Testis (tissue), 3 donors: ENCODE data around the gene CRHR2. TPM values are rescaled to one million over a fixed set of nuclear protein-coding genes. Genes with fewer than 3 reads are reported as not detected.

ENCODE experiments used
- DNase-seq: peaks from one replicate; pipeline ENCODE4 v3.0.0-alpha.2; 2019
- H3K27ac ChIP-seq, 2 donors: fragments of 200-600 bp; sonication (generic); one replicate each; pipeline ENCODE4 v1.5.1; 2019
- H3K27me3 ChIP-seq: fragments of 200-600 bp; sonication (generic); one replicate; pipeline ENCODE4 v1.5.1; 2019
- H3K36me3 ChIP-seq: fragments of 200-600 bp; sonication (generic); one replicate; pipeline ENCODE4 v1.5.1; 2017; ENCODE audit warnings: low read depth; ENCODE audit errors: missing control alignments
- H3K4me1 ChIP-seq: fragments of 200-600 bp; sonication (generic); one replicate; pipeline ENCODE4 v1.5.1; 2019
- H3K4me3 ChIP-seq, 2 donors: fragments of 200-600 bp; sonication (generic); one replicate each; pipeline ENCODE4 v1.5.1; 2017 to 2019
- H3K9me3 ChIP-seq: fragments of 200-600 bp; sonication (generic); one replicate; pipeline ENCODE4 v1.5.1; 2017
- CTCF ChIP-seq, 3 experiments: fragments of 450-650 bp in 2 of 3; fragments of 200-600 bp in 1 of 3; sonication (generic) in 1 of 3; IDR thresholded peaks; one replicate each; pipeline ENCODE4 v1.5.1; 2016 to 2019; ENCODE audit warnings: antibody characterized with exemption in 3 of 3, mild to moderate bottlenecking in 2 of 3, moderate library complexity in 1 of 3
- POLR2A ChIP-seq: fragments of 450-650 bp; IDR thresholded peaks from one replicate; pipeline ENCODE4 v1.6.1; 2017; ENCODE audit warnings: antibody characterized with exemption, mild to moderate bottlenecking, moderate library complexity
- WGBS, 2 donors: methylation state at CpG; one replicate each; pipeline ENCODE4 v1.1.5; 2018; 5-methylcytosine and 5-hydroxymethylcytosine counted together
- intact Hi-C: fragments of 100-400 bp; cut with DNase I; formaldehyde crosslinking; loops from one replicate; pipeline ENCODE4 v1.15.1; 2023; ENCODE audit warnings: low total_unique reads
- polyA plus RNA-seq: library from polyadenylated mRNA; stranded (reverse); fragments of 350-450 nt; fragmentation: Illumina TruSeq; extraction: RNeasy Lipid Tissue Mini Kit (QIAGEN cat#74804); gene quantifications from one replicate; pipeline ENCODE4 v1.2.3, GENCODE V29; 2014; ENCODE audit warnings: low read depth, low replicate concordance; ENCODE audit not compliant: insufficient read depth
- total RNA-seq, 2 donors: library from RNA; depleted of rRNA; stranded (reverse); fragments of >200 nt; gene quantifications; one replicate each; pipeline ENCODE4 v1.2.3, GENCODE V29; 2016

CRHR2 gene
- total and polyA plus RNA-seq, 3 donors from 2014 or later: 0.50 to 1.3 (median 1.2) TPM

- Histone ChIP-seq H3K4me3 (no peak overlapping the region), H3K36me3 (no peaks in the 10 kb centered on the region), H3K4me1 (no peaks in the 10 kb centered on the region), H3K27ac (no peak overlapping the region), H3K9me3 (no peaks in the 10 kb centered on the region), H3K27me3 (no peaks in the 10 kb centered on the region)
- intact Hi-C loops: no loop called here
- no peak for DNase-seq
- 100% methylated on average over 2 of the region's 2 CpGs for WGBS, 2 donors
- no peak for TF ChIP-seq POLR2A
- no peak for TF ChIP-seq CTCF (IDR thresholded peaks at IDR 0.05)
These were observed 25.1 kb downstream of the CRHR2 start for GRCh38 chr7:30657131-30657530.

GRCh38 chr7:30656006-30656957, 26.0 kb downstream of the CRHR2 start:
- H3K4me3 ChIP-seq: no peak overlapping the region
- no peaks in the 10 kb centered on the region for H3K36me3 ChIP-seq
- intact Hi-C loops: no loop called here
- 80 to 84% methylated on average over 12 to 21 of the region's 21 CpGs for WGBS, 2 donors
- no peaks in the 10 kb centered on the region for H3K9me3 ChIP-seq
- DNase-seq: no peak
- TF ChIP-seq POLR2A (no peak), CTCF (IDR thresholded peaks at IDR 0.05) (no peak)
- no peaks in the 10 kb centered on the region for H3K4me1 ChIP-seq
- no peak overlapping the region for H3K27ac ChIP-seq
- H3K27me3 ChIP-seq: no peaks in the 10 kb centered on the region

GRCh38 chr7:30655096-30655970, 26.9 kb downstream of the CRHR2 start:
- 87 to 94% methylated on average over 21 to 22 of the region's 22 CpGs for WGBS, 2 donors
- no peak for DNase-seq
- no peaks in the 10 kb centered on the region for H3K4me1 ChIP-seq

More at GRCh38 chr7:30655096-30655970, 26.9 kb downstream of the CRHR2 start:
- intact Hi-C loops: no loop called here
- H3K36me3 ChIP-seq: no peaks in the 10 kb centered on the region
- H3K9me3 ChIP-seq: no peaks in the 10 kb centered on the region
- TF ChIP-seq CTCF (IDR thresholded peaks at IDR 0.05): no peak
- no peak for TF ChIP-seq POLR2A
- H3K27ac ChIP-seq: no peak overlapping the region
- no peak overlapping the region for H3K4me3 ChIP-seq
- H3K27me3 ChIP-seq: no peaks in the 10 kb centered on the region
